NCI-H1930 (cell line): ENCODE data around the gene DLG1.

Experiments used
- DNase-seq, 2 experiments: peaks; one replicate each; lab custom pipeline; 2025; lab: John Stamatoyannopoulos, UW

Gene DLG1

DNA sequence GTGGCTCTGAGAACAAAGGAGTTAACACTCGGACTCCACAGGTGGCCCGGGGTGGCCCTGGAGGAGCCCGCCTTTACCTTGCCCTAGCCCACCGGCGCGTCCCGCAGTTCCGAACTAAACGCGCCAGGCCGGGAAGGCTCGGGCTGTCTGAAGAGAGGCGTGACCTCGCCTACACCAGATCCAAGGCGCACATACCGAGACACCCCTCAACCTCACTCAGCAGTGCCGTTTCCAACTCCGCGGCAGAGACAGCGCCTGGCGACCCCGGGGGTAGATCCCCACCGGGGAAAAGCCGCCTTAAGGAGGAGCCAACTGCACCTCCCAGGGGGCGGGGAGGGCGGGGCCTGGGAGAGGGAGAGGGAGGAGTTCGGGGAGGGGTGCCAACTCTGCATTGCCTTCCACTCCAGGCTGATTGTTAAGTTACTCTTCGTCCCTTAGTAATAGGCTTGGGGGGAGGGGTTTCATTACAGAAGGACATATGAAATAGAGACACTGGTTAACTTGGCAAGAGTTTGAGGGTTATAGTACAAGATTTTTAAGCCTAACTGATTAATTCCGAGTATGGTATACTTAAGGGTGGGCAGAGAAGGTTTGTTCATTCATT lies at the start of gene DLG1:
Gene DLG1, minus strand, starts transcription at position 272 of the 604 bp plus-strand sequence. CDS start 1,408 bp downstream, outside the sequence.
- DNase-seq: peak; percentile 59 to 77

DNA sequence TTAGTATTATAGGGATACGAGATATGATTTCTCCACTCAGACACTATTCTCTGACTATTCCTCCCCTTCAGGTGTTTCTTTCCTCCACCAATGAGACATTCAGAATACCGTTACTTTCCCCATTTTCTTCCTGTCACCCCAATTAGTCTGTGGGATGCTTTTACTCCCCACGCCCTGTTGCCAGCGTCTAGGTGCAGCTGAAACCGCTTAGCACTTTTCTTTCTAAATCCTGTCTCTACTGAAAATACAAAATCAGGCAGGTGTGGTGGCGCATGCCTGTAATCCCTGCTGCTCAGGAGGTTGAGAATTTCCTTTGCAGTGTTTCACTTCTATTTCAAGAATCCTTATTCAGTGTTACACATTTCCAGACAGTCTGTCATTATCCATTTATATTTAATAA lies 49.6 kb upstream of the DLG1 start:
- DNase-seq: no peak

DNA sequence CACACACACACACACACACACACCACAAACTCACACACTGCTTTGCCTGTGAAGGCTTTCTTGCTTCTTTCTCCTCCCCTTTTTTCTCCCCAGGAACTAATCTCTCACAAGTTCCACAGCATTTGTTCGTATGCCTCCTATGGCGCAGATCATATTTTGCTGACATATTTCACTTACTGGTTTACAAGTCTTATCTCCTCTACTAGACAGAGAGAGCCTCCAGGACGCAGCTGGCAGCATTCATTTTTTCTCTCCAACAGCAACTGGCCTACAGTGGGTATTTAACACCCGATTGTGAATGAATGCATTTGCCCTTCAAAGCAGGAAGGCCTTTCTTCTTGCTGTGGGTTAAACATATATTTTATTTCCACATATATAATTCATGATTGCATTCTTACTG lies 47.0 kb upstream of the DLG1 start:
- no peak for DNase-seq

- DNase-seq: no peak
Observed at GRCh38 chr3:197344582-197345318, 46.3 kb upstream of the DLG1 start.

- no peak for DNase-seq
Observed at GRCh38 chr3:197343656-197344408, 45.4 kb upstream of the DLG1 start.

DNA sequence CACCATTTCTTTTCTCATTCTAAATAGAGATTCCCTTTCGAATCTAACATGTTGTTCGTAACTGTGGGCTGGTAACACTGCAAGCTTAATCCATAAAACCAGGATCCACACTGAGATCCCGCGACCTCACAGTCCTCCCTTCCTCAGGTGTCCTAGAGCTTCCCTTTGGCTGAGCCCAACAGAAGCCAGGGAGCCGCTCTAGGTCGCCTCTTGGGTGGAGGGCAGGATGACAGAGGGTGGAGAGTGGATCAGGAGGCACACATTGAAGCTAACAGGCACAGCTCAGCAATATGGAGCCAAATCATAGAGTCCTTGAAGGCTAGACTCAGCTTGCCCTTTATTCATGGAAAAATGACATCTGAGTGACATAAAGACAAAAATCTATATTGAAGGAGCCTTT lies 44.7 kb upstream of the DLG1 start:
- DNase-seq: no peak

DNA sequence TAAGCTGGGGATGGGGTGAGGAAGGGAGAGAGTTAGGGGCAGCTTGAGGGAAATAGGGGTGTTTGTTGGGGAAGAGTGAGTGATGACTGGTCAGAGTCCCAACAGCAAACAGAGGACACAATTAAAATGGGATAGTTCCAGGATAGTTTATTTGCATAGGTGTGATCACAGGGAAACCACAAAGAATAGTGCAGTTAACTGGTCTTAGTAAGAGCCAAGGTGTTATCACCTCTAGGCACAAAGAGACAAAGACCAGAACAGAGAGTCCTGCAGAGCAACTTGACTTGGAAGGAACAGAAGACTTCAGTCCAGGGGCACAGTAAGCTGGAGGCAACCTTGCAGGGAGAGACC lies 42.1 kb upstream of the DLG1 start:
- DNase-seq: no peak

GRCh38 chr3:197339841-197340520 lies 41.6 kb upstream of the DLG1 start:
- DNase-seq: no peak

DNA sequence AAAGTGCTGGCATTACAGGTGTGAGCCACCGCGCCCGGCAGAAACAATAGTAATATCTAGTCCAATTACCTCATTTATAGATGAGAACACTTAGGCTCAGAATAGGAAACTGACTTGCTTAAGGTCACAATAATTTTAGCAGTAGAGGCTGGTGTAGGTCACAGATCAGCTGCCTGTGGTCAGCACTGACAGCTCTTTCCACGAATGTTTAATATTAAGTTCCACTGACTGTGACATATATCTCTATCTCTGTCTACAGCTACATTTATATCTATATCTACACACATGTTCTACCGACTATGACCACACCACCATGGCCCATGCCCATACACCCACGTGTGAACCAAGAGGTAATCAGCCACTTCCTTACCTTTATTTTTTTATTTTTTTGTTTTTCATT lies 40.2 kb upstream of the DLG1 start:
- no peak for DNase-seq

- no peak for DNase-seq
Observed at GRCh38 chr3:197337656-197338055, 39.2 kb upstream of the DLG1 start.

- DNase-seq: no peak
Observed at GRCh38 chr3:197337214-197337613, 38.8 kb upstream of the DLG1 start.

DNA sequence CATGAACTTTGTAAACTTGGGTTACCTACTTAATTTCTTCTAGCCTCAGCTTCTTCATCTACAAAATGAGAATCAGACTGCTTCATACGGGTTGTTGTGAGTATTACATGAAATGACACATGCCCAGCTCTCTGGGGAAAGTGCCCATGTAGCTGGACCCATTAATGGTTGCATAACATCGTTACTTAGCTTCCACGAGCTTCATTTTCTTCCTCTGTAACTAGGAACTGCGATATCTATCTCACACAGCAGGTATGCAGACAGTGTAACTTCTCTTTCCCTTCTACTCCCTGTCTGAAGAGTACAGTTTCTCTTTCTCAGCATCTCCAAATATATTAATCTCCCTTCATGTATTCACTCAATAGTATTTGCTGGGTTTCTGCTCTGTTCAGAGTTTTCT lies 37.9 kb upstream of the DLG1 start:
- DNase-seq: no peak

DNA sequence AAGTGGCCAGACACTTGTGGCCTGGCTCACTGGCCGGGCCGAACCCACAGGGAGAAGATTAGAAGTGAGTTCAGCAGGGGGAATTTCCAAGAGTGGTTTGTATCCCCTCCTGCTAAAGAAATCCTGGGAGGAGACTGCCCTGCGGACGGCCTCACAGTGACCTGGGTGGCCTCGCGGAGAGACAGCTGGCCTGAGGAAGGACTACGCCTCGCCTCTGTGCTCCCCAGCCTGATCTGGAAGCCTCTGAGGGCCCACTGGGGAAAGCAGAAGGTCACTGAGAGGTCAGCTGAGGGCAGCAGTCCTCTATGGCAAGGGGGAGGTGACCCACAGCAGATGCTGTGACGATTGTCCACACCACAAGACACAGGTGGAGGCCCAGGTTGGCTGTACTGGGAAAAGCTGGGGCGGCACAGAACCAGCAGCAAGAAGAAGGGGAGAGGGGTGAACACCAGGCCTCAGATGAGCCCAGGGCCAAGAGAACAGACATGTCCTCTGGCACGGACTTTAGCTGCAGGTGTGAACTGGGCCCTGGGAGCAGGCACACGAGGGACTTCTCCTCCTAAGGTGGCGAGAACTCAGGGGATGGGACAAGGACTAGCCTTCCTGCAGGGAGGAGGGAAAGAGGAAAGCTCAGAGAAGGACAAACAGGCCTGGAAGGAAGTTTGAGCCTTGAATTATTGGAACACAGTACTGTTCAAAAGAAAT lies 37.2 kb upstream of the DLG1 start:
- DNase-seq: no peak

GRCh38 chr3:197333901-197334639 lies 35.7 kb upstream of the DLG1 start:
- no peak for DNase-seq

DNA sequence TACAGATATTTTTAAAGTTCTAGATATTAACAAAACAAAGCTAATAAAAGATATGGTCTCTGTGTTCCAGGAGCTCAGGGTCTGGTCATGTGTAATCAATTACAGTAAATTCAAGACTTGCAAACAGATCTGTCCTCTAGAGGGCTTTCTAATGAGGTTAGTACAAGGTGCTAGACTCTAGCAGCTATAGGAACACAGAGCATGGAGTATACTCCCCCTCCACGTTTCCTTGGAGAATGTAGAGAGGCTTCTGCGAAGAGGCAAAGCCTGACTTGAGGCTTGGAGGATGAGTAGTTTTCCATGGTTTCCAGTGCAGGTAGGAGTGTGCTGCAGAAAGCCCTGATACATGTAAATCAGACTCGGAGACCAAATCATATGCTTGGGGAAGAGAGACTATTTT lies 32.7 kb upstream of the DLG1 start:
- no peak for DNase-seq

DNA sequence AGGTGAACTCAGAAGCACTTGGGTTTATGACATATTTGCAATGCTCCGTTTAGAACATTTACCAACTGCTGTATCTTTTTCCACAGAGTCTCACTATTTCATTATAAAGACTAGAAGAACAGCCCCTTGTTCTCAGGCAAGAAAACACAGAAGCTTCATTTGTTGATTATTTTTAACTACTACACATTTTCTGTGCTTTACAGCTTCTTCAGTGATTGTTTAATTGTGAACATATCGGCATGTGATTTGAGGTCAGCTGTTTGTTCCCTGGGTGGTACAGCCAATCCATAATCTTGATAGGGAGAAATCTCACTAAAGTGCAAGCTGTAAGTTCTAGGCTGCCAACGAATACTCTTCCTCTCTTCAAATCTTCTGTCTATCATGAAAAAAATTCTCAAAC lies 31.0 kb upstream of the DLG1 start:
- DNase-seq: no peak

- no peak for DNase-seq
Observed at GRCh38 chr3:197328198-197328597, 29.8 kb upstream of the DLG1 start.

DNA sequence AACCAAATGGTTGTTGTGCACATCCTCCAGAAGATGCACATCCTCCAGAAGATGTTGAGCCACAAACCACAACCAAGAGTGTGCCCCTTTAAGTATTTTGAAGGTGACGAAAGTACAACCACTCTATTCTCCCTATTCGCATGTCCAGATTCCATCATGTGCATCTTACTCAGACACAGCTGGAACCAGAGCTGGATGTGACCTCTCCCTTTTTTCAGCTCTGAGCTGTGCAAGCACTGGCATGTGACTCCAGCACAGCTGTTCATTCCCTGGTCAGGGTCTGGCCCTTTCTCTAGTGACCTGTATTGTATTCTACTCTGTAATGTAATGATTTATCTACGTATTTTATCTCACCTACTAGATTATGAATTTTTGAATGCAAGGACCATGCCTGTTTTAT lies 29.3 kb upstream of the DLG1 start:
- DNase-seq: no peak

- DNase-seq: no peak
Observed at GRCh38 chr3:197325773-197326172, 27.4 kb upstream of the DLG1 start.

DNA sequence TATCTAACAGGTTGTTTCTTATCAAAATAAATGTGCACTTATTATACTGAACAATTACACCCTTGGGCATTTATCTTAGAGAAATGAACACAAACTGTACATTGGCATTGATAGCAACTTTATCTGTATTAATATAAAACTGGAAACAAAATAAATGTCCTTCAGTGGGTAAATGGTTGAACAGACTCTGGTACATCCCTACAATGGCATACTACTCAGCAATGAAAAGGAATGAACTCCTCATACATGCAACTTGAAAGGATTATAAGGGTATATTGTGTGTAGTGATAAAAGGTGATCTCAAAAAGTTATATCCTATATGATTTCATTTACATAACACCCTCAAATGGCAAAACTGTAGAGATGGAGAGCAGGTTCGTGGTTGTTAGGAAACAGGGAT lies 23.7 kb upstream of the DLG1 start:
- no peak for DNase-seq

- no peak for DNase-seq
Observed at GRCh38 chr3:197320582-197320981, 22.2 kb upstream of the DLG1 start.
